NCI-H1417 (cell line): ENCODE results near the gene SMIM21.
A peak's percentile ranks its signal among the peaks of the same experiment; 100 is the strongest.

Experiments used
- DNase-seq, 3 experiments: peaks; one replicate each; lab custom pipeline; 2025; lab: John Stamatoyannopoulos, UW

Gene SMIM21

DNA sequence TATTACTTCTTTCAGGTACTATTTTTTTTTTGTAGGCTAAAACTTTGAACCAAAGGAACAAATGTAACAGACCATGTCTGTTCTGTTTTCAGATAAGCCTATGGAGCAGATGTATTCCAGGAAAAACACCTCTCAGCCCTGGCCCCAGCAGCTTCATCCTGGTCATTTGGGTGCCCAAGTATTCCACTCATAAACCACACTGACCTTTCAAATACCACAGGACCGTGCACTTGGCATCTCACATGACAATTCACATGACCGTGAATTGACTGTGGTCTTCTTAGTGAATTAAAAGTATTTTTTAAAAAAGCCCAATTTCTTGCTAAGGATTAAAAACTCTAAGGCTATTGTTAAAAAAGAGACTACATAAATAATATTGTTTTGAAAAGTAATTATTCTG lies 50.2 kb downstream of the SMIM21 start:
- DNase-seq: peak in 1 of 3 experiments; percentile 59

DNA sequence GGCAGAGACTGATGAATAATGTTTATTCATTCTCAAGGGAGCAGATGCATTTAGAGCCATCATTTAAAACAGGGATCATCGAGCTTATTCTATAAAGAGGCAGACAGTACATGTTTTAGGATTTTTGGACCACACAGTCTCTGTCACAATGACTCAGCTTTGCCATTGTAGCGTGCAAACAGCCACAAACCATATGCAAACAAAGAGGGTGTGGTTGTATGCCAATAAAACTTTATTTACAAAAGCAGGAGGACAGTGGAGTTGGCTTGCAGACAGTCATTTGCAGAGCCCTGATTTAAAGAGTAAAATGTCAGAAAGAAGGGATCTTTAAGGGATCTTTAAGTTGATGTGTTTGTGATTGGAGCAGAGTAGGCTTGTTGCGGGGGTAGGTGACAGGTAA lies 51.5 kb downstream of the SMIM21 start:
- peak in 1 of 3 experiments; percentile 63 for DNase-seq

DNA sequence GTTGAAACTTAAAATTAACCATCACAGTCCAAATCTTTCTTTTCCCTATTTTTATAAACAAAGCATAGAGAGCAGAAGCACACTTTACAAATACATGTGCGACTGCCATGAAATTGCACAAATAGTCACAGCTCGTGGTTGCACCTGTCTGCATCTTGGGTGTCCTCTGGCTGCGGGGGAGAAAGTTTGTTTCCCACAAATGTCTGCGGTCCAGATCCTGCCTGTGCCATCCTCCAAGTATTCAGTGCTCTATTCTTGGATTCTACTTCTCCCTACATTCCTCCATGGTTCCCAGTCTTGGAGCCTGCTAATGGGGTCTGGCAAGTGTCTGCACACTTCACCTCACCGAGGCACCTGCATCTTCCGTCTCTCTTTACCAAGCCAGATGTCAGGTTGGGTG lies 52.2 kb downstream of the SMIM21 start:
- no peak for DNase-seq

DNA sequence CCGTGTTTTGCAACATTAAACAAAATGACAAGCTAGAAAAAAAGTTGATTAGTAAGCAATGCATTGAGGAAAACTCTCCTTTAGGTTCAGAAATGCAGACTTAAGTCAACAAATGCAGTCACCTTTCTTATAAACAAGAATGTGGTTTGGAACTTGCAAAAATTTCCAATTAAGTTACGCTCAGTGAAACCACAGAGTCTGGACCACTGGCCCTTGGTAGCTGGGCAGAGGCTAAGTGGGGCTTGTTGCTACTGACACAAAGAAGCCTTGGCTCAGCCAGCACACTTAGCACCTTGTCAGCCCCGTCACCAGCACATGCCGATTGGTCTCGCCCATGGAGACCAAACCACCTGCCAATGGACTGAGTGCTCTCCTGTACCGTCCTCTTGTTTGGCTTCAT lies 53.0 kb downstream of the SMIM21 start:
- no peak for DNase-seq

DNA sequence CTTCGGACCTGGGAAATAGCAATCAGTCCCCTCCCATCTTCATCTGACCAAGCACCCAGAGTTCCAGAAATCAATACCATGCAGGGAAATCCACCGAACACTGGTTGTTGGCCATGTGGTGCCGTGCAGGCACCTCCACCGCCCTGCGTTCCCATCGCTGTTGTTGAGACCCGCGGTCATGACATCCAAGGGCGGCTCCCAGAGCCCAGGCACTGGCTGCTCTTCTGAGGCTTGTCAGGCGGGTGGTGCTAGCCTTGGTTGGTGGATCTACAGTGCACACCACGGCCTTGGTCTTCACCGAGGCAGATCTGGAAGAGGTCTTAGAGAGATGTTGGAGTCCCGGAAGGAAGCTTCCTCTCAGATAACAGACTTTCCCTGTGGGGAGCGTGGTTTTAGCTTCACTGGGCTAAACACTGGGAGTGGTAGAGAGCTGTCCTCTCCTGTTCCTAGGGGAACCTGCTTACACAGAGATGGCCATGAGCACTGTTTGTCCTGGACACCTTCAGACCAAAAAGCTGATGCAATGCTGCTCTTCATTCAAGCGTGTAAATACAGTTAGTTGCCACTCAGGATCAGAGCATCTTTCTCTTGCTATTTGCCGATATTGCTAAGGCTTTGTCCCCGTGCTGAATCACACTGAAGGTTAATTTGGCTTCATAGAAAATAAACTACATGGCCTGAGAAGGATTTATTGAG lies 58.3 kb downstream of the SMIM21 start:
- DNase-seq: no peak

DNA sequence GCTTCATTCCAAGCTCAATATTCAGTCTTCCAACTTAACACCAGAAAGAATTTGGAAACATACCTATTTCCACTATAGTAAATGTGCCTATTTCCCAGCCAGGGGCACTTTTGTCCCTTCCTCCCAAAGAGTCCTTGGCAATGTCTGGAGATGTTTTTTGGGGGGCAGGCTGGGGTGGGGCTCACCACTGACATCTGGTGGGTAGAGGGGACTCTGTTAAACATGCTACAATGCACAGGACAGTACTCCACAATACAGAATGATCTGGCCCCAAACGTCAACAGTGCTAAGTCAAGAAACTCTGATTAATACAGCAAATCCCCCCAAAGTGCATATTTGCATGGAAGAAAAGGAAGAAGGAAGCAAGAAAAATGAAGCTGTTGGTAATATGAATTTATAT lies 61.7 kb downstream of the SMIM21 start:
- DNase-seq: peak in 1 of 3 experiments; percentile 29

DNA sequence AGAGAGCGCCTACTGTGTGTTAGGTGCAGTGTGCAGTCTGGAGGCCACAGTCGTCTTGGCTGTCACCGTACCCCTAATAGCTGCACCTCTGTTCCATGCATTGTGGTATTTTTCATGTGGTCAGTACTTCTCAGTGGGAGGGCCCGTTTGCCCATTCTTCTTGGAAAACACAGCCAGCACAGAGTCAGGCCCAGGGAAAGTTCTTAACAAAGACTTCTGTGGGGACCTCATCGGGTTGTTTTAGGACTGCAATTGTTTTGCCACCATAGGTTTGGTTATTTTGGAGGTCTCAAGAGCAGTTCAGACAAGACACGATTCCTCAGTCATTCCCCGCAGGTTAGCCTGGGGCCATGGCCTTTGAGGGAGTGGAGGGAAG lies 62.3 kb downstream of the SMIM21 start:
- no peak for DNase-seq

DNA sequence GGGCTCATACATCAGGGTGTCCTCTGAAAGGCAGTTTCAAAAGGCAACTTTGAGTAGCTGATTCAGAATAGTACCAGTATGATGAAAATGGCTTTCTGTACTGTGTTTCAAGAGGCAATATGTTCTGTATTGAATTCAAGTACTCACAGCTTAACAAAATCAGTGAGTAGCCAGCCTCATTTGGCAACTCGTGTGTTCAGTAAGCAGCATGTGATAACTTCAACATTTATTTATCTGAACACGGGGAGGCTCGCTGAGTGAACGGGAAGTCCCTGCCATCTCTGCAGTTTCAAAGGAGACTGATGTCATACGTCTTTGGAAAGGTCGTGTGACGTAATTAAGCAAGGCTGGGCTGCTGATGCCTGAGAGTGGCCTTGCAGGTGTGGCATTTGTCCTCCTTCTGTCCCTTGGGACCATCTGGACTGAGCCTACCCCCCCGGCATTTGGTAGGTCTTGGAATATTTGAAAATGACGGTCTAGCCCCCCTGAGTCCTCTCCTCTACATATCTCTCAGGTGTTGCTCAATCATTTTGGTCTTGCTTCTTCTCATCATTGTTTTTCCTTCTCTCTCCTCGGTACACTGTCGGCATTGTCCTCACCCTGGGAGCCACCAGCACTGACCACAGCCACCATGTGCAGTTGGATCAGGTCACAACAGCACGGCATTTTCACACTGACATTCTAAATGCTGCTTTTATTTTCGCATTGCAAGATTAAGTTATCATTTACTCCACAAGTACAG lies 62.8 kb downstream of the SMIM21 start:
- DNase-seq: peak in 1 of 3 experiments; percentile 59

DNA sequence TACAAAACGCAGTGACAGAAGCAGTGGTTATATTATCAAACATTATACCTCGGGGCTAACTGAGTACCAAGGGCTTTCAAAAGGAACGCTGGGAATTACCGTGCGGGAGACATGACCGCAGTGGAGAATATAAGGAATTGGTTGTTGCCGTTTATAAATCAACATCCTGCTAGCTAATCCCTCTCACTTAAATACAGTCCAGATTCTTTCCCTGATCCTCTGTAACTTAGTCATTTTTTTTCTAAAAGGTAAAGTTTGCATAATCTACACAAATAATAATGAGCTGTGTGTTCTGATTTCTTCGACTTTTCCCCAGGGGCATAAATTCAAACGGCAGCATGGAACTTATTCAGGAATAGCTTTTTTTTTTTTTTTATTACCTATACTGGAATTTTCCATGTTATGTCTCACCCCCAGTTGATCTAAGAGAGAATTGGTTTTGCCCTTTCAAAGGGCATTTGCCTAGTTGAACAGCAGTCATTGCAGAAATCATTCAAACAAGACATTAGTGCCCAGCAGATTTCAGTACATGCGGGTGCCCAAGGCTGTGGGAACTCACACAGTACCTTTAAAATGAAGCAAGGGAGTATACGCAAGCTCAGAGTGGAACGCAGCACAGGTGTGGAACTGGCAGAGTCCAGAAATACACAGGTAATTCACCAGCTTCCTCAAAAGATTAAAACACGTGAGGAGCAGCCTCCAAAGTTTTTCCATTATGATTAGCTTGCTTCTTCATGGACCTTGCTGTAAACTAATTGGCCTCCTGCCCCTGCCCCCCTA lies 63.9 kb downstream of the SMIM21 start:
- DNase-seq: no peak

DNA sequence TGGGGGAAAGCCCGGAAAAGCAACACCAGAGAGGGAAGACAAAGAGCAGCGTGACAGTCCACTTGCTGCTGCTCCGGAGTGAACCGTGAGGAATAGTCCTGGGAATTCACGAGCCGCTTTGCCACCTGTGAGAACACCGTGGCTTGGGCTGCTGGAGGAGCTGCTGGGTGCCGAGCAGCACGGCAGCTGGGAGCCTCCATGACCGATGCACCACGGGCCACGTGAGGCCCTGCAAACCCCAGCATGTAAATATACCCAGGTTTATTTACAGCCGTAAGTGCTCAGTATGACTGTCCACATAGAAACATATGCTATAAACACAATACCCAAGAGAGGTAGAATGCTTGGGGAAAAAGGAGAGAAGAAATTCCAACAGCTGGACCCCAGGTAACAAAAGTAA lies 65.1 kb downstream of the SMIM21 start:
- peak in 1 of 3 experiments; percentile 39 for DNase-seq

DNA sequence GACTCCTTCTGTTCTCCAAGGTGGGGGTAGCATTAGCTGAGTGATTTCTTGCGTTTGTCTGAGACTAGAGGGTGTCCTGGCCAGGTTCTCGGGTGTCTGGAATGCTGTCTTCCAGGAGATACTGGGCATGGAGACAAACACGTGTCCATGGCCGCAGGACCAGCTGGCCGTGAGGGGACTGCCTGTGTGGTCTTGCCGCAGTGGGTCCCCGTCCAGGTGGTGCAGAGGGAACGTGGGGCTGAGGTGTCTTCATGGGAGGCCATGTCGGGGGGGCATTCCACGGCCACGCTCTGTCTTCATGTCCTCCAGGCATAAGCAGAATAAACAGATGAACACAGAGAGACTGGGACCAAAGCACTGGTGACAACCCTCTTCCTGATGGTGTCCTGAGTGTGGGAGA lies 66.6 kb downstream of the SMIM21 start:
- no peak for DNase-seq

DNA sequence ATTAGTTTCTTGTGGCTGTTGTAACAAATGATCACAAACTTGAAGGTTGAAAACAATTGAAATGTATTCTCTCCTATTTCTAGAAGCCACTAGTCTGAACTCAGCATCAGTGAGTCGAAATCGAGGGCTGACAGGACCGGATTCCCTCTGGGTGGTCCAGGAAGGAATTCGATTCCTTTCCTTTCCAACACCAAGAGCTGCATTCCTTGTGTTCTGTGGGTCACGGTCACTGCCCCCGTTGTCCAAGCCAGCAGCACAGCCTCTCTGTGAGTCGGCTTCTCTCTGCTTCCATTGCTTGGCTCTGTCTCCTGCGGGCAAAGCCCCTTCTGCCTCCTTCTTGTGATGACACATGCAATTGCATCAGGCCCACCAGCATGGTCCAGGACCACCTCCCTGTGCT lies 67.3 kb downstream of the SMIM21 start:
- no peak for DNase-seq
